ENCODE measurements around the gene COLGALT1.

The COLGALT1 gene

GRCh38 chr19:17625043-17625442, 69.6 kb downstream of the COLGALT1 start:
- no peak for DNase-seq

GRCh38 chr19:17625980-17626379, 70.5 kb downstream of the COLGALT1 start:
- DNase-seq = no peak

GRCh38 chr19:17626456-17627015, 71.1 kb downstream of the COLGALT1 start:
- no peak for DNase-seq

- DNase-seq = no peak
These were observed 71.7 kb downstream of the COLGALT1 start for GRCh38 chr19:17627161-17627560.

- no peak for DNase-seq
These were observed 72.5 kb downstream of the COLGALT1 start for GRCh38 chr19:17627921-17628320.

- DNase-seq = no peak
These were observed 74.3 kb downstream of the COLGALT1 start for GRCh38 chr19:17629760-17630159.

GRCh38 chr19:17632577-17632976, 77.1 kb downstream of the COLGALT1 start:
- no peak for DNase-seq

All from midbrain (tissue), 1 donor.